Upper lobe of right lung (tissue), 1 donor: Measurements from ENCODE around the gene PNPLA3. TPM values are rescaled to one million over a fixed set of nuclear protein-coding genes. Genes with fewer than 3 reads are reported as not detected.

Experiments
- ATAC-seq: fragments of 200-7000 bp; cut with Tn5 transposase; one replicate; pipeline ENCODE4 v1.9.1; 2020; ENCODE audit warnings: mild to moderate bottlenecking, moderate library complexity
- DNase-seq: peaks from one replicate; pipeline ENCODE4 v3.0.0-alpha.2; 2020
- H3K27ac ChIP-seq: fragments of 200-600 bp; one replicate; pipeline ENCODE4 v1.8.0; 2022
- H3K27me3 ChIP-seq: fragments of 200-600 bp; one replicate; pipeline ENCODE4 v1.8.0; 2022; ENCODE audit warnings: mild to moderate bottlenecking
- H3K36me3 ChIP-seq: fragments of 200-600 bp; one replicate; pipeline ENCODE4 v1.8.0; 2022
- H3K4me1 ChIP-seq: fragments of 200-600 bp; one replicate; pipeline ENCODE4 v1.8.0; 2022
- H3K4me3 ChIP-seq: fragments of 200-600 bp; one replicate; pipeline ENCODE4 v1.8.0; 2022; ENCODE audit warnings: mild to moderate bottlenecking
- H3K9me3 ChIP-seq: fragments of 200-600 bp; one replicate; pipeline ENCODE4 v1.8.0; 2022
- CTCF ChIP-seq: fragments of 200-600 bp; IDR thresholded peaks from one replicate; pipeline ENCODE4 v1.8.0; 2022; ENCODE audit warnings: antibody characterized with exemption
- intact Hi-C: fragments of 100-400 bp; cut with DNase I; formaldehyde crosslinking; loops from one replicate; pipeline ENCODE4 v1.11.0; 2022
- long read RNA-seq: library from polyadenylated mRNA; unstranded; transcript quantifications from one replicate; pipeline ENCODE4 v2.0.0, GENCODE V29; 2021
- total RNA-seq: library from RNA; stranded (reverse); fragmentation: NEBNext Ultra II Directional; extraction: Animal tissue kit (Norgen Biotek cat#: 25700); gene quantifications from one replicate; pipeline ENCODE4 v1.2.1, GENCODE V29; 2021
- donor health status: DM: no; HTN: yes; CAD: no; lungs with severe emphysema.

Gene PNPLA3
- 3.7 TPM for total RNA-seq
- long read RNA-seq, partial matches to known transcripts: 2 of 4 reads
- long read RNA-seq, other reads (novel, unspliced or antisense): 2 of 4 reads

GRCh38 chr22:43923631-43924464, at the start of gene PNPLA3:
PNPLA3 (plus strand) TSS chr22:43923805; CDS start chr22:43923912, 107 bp downstream.
- Histone ChIP-seq H3K27me3 (peaks cover 24% of the 10 kb centered on the region), H3K9me3 (no peaks in the 10 kb centered on the region), H3K27ac (peak within 1 kb of the TSS; percentile 8), H3K4me3 (peak within 1 kb of the TSS; percentile 66), H3K4me1 (peaks cover 5% of the 10 kb centered on the region), H3K36me3 (no peaks in the 10 kb centered on the region)
- intact Hi-C loops: no loop called here
- peak; percentile 92 for ATAC-seq
- no peak for TF ChIP-seq CTCF
- DNase-seq: peak; percentile 95

- Histone ChIP-seq H3K4me3 (no peak overlapping the region), H3K9me3 (no peaks in the 10 kb centered on the region), H3K36me3 (no peaks in the 10 kb centered on the region), H3K27ac (no peak overlapping the region), H3K4me1 (no peaks in the 10 kb centered on the region), H3K27me3 (peaks cover 14% of the 10 kb centered on the region)
- intact Hi-C loops: no loop called here
- DNase-seq (peak; percentile 22), ATAC-seq (no peak)
- no peak for TF ChIP-seq CTCF
Measured at GRCh38 chr22:43876866-43877509, 46.6 kb upstream of the PNPLA3 start.

- DNase-seq: peak; percentile 30
- Histone ChIP-seq H3K27me3 (peaks cover 7% of the 10 kb centered on the region), H3K27ac (no peak overlapping the region), H3K36me3 (no peaks in the 10 kb centered on the region), H3K9me3 (no peaks in the 10 kb centered on the region), H3K4me3 (no peak overlapping the region), H3K4me1 (no peaks in the 10 kb centered on the region)
- intact Hi-C loops: no loop called here
- ATAC-seq: no peak
- no peak for TF ChIP-seq CTCF
Measured at GRCh38 chr22:43878079-43878795, 45.4 kb upstream of the PNPLA3 start.

GRCh38 chr22:43878831-43879550, 44.6 kb upstream of the PNPLA3 start:
- no peaks in the 10 kb centered on the region for H3K9me3 ChIP-seq
- H3K4me3 ChIP-seq: no peak overlapping the region
- intact Hi-C loops: no loop called here
- H3K36me3 ChIP-seq: no peaks in the 10 kb centered on the region
- no peaks in the 10 kb centered on the region for H3K4me1 ChIP-seq
- H3K27me3 ChIP-seq: peaks cover 7% of the 10 kb centered on the region
- no peak overlapping the region for H3K27ac ChIP-seq
- no peak for ATAC-seq
- peak; percentile 36 for DNase-seq
- no peak for TF ChIP-seq CTCF

GRCh38 chr22:43879901-43880540, 43.6 kb upstream of the PNPLA3 start:
- no peak for ATAC-seq
- intact Hi-C loops: no loop called here
- DNase-seq: peak; percentile 43
- Histone ChIP-seq H3K4me3 (no peak overlapping the region), H3K9me3 (no peaks in the 10 kb centered on the region), H3K27me3 (peaks cover 7% of the 10 kb centered on the region), H3K36me3 (no peaks in the 10 kb centered on the region), H3K4me1 (no peaks in the 10 kb centered on the region), H3K27ac (no peak overlapping the region)
- TF ChIP-seq CTCF: no peak
